KMS-11 (cell line): ENCODE results near the gene BEND5.

Experiments
- H2AFZ ChIP-seq: fragments of 200-600 bp; sonication (generic); 2 replicates; pipeline ENCODE4 v1.6.1; 2016; ENCODE audit warnings: antibody characterized with exemption, mixed run types, low read depth
- H3K27ac ChIP-seq: fragments of 200-600 bp; sonication (generic); 2 replicates; pipeline ENCODE4 v1.6.1; 2016; ENCODE audit warnings: mild to moderate bottlenecking, mixed run types
- H3K27me3 ChIP-seq: fragments of 200-600 bp; sonication (generic); 2 replicates; pipeline ENCODE4 v1.6.1; 2017; ENCODE audit warnings: mild to moderate bottlenecking, low read depth, mixed run types, moderate library complexity; ENCODE audit not compliant: insufficient read depth
- H3K36me3 ChIP-seq: fragments of 200-600 bp; sonication (generic); 2 replicates; pipeline ENCODE4 v1.6.1; 2017; ENCODE audit warnings: mild to moderate bottlenecking, mixed run types; ENCODE audit not compliant: insufficient read depth
- H3K4me1 ChIP-seq: fragments of 200-600 bp; sonication (generic); 2 replicates; pipeline ENCODE4 v1.6.1; 2016; ENCODE audit warnings: mild to moderate bottlenecking, low read depth, mixed run types; ENCODE audit not compliant: poor library complexity, severe bottlenecking
- H3K4me2 ChIP-seq: fragments of 200-600 bp; sonication (generic); 2 replicates; pipeline ENCODE4 v1.7.0; 2016; ENCODE audit warnings: mild to moderate bottlenecking, mixed run types
- H3K4me3 ChIP-seq: fragments of 200-600 bp; sonication (generic); IDR thresholded peaks from 2 replicates; pipeline ENCODE4 v1.6.1; 2017; ENCODE audit warnings: low read depth, low read length, mixed read lengths; ENCODE audit not compliant: insufficient read depth
- H3K79me2 ChIP-seq: fragments of 200-600 bp; sonication (generic); 2 replicates; pipeline ENCODE4 v1.6.1; 2016; ENCODE audit warnings: low read depth, mixed run types; ENCODE audit not compliant: insufficient read depth
- H3K9ac ChIP-seq: fragments of 200-600 bp; sonication (generic); 2 replicates; pipeline ENCODE4 v1.6.1; 2016; ENCODE audit warnings: mild to moderate bottlenecking, mixed run types
- H4K20me1 ChIP-seq: fragments of 200-600 bp; sonication (generic); 2 replicates; pipeline ENCODE4 v1.6.1; 2016; ENCODE audit warnings: mild to moderate bottlenecking, mixed run types; ENCODE audit not compliant: insufficient read depth
- TF ChIP-seq, protein P1 (sequence below): fragments of 200-600 bp; sonication (generic); conservative IDR thresholded peaks from 2 replicates; pipeline ENCODE4 v1.6.1; 2017; ENCODE audit warnings: low read depth, mild to moderate bottlenecking, antibody characterized with exemption, low read length, moderate library complexity, mixed read lengths

Gene BEND5

DNA sequence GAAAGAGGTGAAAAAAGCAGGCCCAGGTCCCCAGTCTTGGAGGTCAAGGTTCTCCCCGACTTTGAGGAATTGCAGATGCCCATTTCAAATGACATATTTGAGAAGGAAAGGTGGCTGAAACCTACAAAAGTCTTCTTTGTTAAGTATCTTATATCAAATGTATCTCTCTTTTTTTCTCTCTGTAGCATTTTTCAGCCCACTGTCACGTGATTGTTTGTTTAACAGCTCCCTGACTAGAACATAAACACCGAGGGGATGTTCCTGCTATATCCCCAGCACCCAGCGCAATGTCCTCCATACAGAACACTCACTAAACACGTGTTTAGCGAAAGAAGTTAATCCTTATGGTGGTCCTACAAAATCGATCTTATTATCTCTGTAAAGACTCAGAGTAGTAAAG is 27.6 kb downstream of the BEND5 start:
- Histone ChIP-seq H3K9ac (no peak overlapping the region), H3K4me2 (no peak overlapping the region), H3K27me3 (no peaks in the 10 kb centered on the region), H3K36me3 (no peaks in the 10 kb centered on the region), H2AFZ (no peak overlapping the region), H3K4me1 (no peaks in the 10 kb centered on the region), H3K4me3 (no peak overlapping the region), H3K27ac (no peak overlapping the region), H4K20me1 (no peaks in the 10 kb centered on the region), H3K79me2 (no peaks in the 10 kb centered on the region)
- TF ChIP-seq, protein P1, sequence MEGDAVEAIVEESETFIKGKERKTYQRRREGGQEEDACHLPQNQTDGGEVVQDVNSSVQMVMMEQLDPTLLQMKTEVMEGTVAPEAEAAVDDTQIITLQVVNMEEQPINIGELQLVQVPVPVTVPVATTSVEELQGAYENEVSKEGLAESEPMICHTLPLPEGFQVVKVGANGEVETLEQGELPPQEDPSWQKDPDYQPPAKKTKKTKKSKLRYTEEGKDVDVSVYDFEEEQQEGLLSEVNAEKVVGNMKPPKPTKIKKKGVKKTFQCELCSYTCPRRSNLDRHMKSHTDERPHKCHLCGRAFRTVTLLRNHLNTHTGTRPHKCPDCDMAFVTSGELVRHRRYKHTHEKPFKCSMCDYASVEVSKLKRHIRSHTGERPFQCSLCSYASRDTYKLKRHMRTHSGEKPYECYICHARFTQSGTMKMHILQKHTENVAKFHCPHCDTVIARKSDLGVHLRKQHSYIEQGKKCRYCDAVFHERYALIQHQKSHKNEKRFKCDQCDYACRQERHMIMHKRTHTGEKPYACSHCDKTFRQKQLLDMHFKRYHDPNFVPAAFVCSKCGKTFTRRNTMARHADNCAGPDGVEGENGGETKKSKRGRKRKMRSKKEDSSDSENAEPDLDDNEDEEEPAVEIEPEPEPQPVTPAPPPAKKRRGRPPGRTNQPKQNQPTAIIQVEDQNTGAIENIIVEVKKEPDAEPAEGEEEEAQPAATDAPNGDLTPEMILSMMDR, result no peak

DNA sequence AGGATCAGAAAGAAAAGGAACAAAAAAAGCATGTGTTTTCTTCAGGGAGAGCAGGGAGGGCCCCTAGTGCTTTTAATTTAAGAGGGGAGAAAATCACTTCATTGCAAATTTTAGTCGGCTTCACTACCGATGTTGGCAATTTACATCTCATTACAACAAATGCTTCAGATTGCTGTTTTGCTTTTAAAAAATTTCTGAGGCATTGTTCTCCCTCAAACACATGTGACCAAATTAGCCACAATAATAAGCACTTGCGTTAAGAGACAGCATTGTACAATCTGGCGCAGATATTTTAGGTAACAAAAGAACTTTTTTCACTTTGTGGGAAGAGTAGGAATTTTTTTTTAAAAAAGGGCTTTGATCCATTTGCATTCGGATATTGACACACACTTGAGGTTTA is 29.8 kb downstream of the BEND5 start:
- TF ChIP-seq, protein P1, result no peak
- Histone ChIP-seq H3K9ac (no peak overlapping the region), H3K27me3 (no peaks in the 10 kb centered on the region), H3K79me2 (no peaks in the 10 kb centered on the region), H2AFZ (no peak overlapping the region), H3K4me1 (no peaks in the 10 kb centered on the region), H3K27ac (no peak overlapping the region), H4K20me1 (no peaks in the 10 kb centered on the region), H3K4me3 (no peak overlapping the region), H3K36me3 (no peaks in the 10 kb centered on the region), H3K4me2 (no peak overlapping the region)

DNA sequence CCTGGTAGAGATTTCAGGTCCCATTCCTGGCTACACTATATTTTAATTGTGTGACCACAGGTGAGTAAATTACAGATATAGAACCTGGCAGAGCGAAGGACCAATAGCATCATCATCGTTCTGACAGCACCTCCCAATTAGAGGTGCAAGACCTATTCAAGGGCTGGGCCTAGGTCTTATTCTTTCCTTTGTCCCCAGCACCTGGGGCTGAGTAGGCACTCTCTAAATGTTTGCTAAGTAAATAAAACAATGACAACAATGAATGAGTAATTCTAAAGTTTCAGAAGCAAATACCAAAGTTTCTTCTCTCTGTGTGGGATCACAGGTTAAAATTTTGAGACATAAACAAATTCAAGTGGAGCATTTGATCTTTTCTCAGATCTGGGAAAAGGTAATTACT is 32.7 kb downstream of the BEND5 start:
- Histone ChIP-seq H4K20me1 (no peaks in the 10 kb centered on the region), H3K27me3 (no peaks in the 10 kb centered on the region), H3K9ac (no peak overlapping the region), H3K27ac (no peak overlapping the region), H3K4me2 (no peak overlapping the region), H3K36me3 (no peaks in the 10 kb centered on the region), H3K4me1 (no peaks in the 10 kb centered on the region), H2AFZ (no peak overlapping the region), H3K4me3 (no peak overlapping the region), H3K79me2 (no peaks in the 10 kb centered on the region)
- TF ChIP-seq, protein P1, result no peak

DNA sequence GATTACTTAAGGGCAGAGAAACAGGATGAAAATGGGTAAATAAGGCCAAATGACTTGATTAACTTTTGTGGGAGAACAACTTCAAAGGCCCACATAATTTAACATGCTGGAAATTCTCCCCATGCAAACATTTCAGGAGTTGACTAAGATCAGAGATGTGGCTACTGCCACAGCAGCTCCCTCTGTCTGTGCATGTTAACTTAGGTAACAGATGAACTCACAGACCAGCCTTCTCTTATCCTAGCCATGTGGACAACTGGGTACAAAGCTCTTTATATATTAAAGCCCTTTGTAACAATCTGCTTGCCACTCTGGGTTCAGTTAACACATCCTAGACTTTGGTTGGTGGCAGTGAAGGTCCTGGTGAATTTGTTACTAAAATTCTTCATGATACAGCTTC is 33.2 kb downstream of the BEND5 start:
- no peaks in the 10 kb centered on the region for H3K36me3 ChIP-seq
- no peaks in the 10 kb centered on the region for H4K20me1 ChIP-seq

More for the DNA sequence above, 33.2 kb downstream of the BEND5 start:
- no peak overlapping the region for H3K9ac ChIP-seq
- H3K79me2 ChIP-seq, result no peaks in the 10 kb centered on the region
- H3K27me3 ChIP-seq, result no peaks in the 10 kb centered on the region
- no peaks in the 10 kb centered on the region for H3K4me1 ChIP-seq
- no peak overlapping the region for H2AFZ ChIP-seq
- no peak overlapping the region for H3K4me2 ChIP-seq
- H3K27ac ChIP-seq, result no peak overlapping the region
- TF ChIP-seq, protein P1, result no peak
- H3K4me3 ChIP-seq, result no peak overlapping the region
